AG04449 (cell line): Measurements from ENCODE around the gene HAUS3.

ENCODE experiments used
- CTCF ChIA-PET: fragments of 350-600 bp; formaldehyde crosslinking; extraction: SDS; loops from one replicate; lab custom pipeline; 2021; ENCODE audit warnings: antibody characterized with exemption; lab: Yijun Ruan, JAX
- POLR2A ChIA-PET: fragments of 400-600, 350-600 bp; formaldehyde crosslinking; extraction: SDS; loops from one replicate; lab custom pipeline; 2020; ENCODE audit warnings: antibody characterized with exemption, inconsistent platforms; lab: Yijun Ruan, JAX
- DNase-seq: peaks from one replicate; pipeline ENCODE4 v3.0.0-alpha.2; 2010; ENCODE audit warnings: low read depth, low spot score
- H3K4me3 ChIP-seq: 2 replicates; pipeline ENCODE4 v1.5.1; 2011; ENCODE audit warnings: low read depth, mild to moderate bottlenecking, control low read depth, low read length
- CTCF ChIP-seq: IDR thresholded peaks from one replicate; pipeline ENCODE4 v1.5.1; 2011; ENCODE audit warnings: mild to moderate bottlenecking, moderate library complexity, low read length, control low read depth, inconsistent platforms; ENCODE audit not compliant: insufficient read depth; ENCODE audit errors: missing control alignments

HAUS3 gene

GRCh38 chr4:2254665-2255500 is 13.0 kb upstream of the HAUS3 start:
- no peak for TF ChIP-seq CTCF
- CTCF ChIA-PET: no interaction called here
- POLR2A ChIA-PET: no interaction called here
- DNase-seq: no peak
- no peak overlapping the region for H3K4me3 ChIP-seq

- H3K4me3 ChIP-seq: no peak overlapping the region
- ChIA-PET CTCF (no interaction called here), POLR2A (no interaction called here)
- no peak for DNase-seq
- no peak for TF ChIP-seq CTCF
Observed at GRCh38 chr4:2253160-2254084, 11.5 kb upstream of the HAUS3 start.

GRCh38 chr4:2252530-2253091 is 10.7 kb upstream of the HAUS3 start:
- TF ChIP-seq CTCF: no peak
- POLR2A ChIA-PET: no interaction called here
- no peak overlapping the region for H3K4me3 ChIP-seq
- CTCF ChIA-PET: interaction anchor here (1.0 kb wide), 1 partner anchor 9 kb away, joined by 4 read pairs; no protein-coding TSS in a partner anchor
- no peak for DNase-seq

- POLR2A ChIA-PET: no interaction called here
- no peak for TF ChIP-seq CTCF
- CTCF ChIA-PET: interaction anchor here (1.0 kb wide), 1 partner anchor 8 kb away, joined by 4 read pairs; no protein-coding TSS in a partner anchor
- no peak for DNase-seq
- no peak overlapping the region for H3K4me3 ChIP-seq
Observed at GRCh38 chr4:2251795-2252529, 10.0 kb upstream of the HAUS3 start.

- H3K4me3 ChIP-seq: no peak overlapping the region
- DNase-seq: no peak
- TF ChIP-seq CTCF: no peak
- POLR2A ChIA-PET: interaction anchor here (1.0 kb wide), 1 partner anchor 11 kb away, joined by 4 read pairs; the partner anchor contains the start of gene MXD4
- CTCF ChIA-PET: no interaction called here
Observed at GRCh38 chr4:2251073-2251794, 9.3 kb upstream of the HAUS3 start.
